Astrocyte (in vitro differentiated cells and primary cell): Measurements from ENCODE around the gene FBXW8. TPM values are rescaled to one million over a fixed set of nuclear protein-coding genes. Genes with fewer than 3 reads are reported as not detected.

Source experiments
- DNase-seq: peaks from one replicate; pipeline ENCODE4 v3.0.0-alpha.2; 2010; ENCODE audit warnings: low read depth
- FAIRE-seq: peaks from 2 replicates; lab custom pipeline; 2011; peaks lifted over from hg19 to GRCh38; lab: Jason Lieb, UNC
- H2AFZ ChIP-seq: 2 replicates; pipeline ENCODE4 v1.6.0; 2012; ENCODE audit warnings: low read depth, low read length, inconsistent platforms
- H3K27ac ChIP-seq: 2 replicates; pipeline ENCODE4 v1.5.1; 2011; ENCODE audit warnings: low read depth, low read length, inconsistent platforms
- H3K27me3 ChIP-seq: 2 replicates; pipeline ENCODE4 v1.6.0; 2011; ENCODE audit warnings: low read length, inconsistent platforms; ENCODE audit not compliant: insufficient read depth
- H3K36me3 ChIP-seq: 2 replicates; pipeline ENCODE4 v1.5.1; 2011; ENCODE audit warnings: low read length, inconsistent platforms; ENCODE audit not compliant: insufficient read depth
- H3K4me1 ChIP-seq: 2 replicates; pipeline ENCODE4 v1.5.1; 2011; ENCODE audit warnings: low read length, inconsistent platforms; ENCODE audit not compliant: insufficient read depth
- H3K4me2 ChIP-seq: 2 replicates; pipeline ENCODE4 v1.6.0; 2012; ENCODE audit warnings: low read length, inconsistent platforms
- H3K4me3 ChIP-seq: 2 replicates; pipeline ENCODE4 v1.5.1; 2011; ENCODE audit warnings: low read depth, mild to moderate bottlenecking, low read length, inconsistent platforms; ENCODE audit not compliant: insufficient read depth
- H3K79me2 ChIP-seq: 2 replicates; pipeline ENCODE4 v1.6.0; 2012; ENCODE audit warnings: mild to moderate bottlenecking, low read length, inconsistent platforms; ENCODE audit not compliant: insufficient read depth
- H3K9ac ChIP-seq: 2 replicates; pipeline ENCODE4 v1.6.0; 2012; ENCODE audit warnings: mild to moderate bottlenecking, low read length, inconsistent platforms
- H3K9me3 ChIP-seq: 2 replicates; pipeline ENCODE4 v1.5.1; 2012; ENCODE audit warnings: low read depth, mild to moderate bottlenecking, low read length, inconsistent platforms; ENCODE audit not compliant: insufficient read depth
- H4K20me1 ChIP-seq: 2 replicates; pipeline ENCODE4 v1.6.0; 2012; ENCODE audit warnings: low read length, inconsistent platforms; ENCODE audit not compliant: insufficient read depth
- H3K27ac Mint-ChIP-seq: one replicate; pipeline ENCODE4 v1.8.0; 2021; ENCODE audit warnings: mild to moderate bottlenecking, mixed read lengths; ENCODE audit not compliant: unreplicated experiment
- H3K27me3 Mint-ChIP-seq: one replicate; pipeline ENCODE4 v1.8.0; 2021; ENCODE audit warnings: low read depth, mixed read lengths; ENCODE audit not compliant: unreplicated experiment
- H3K36me3 Mint-ChIP-seq: one replicate; pipeline ENCODE4 v1.8.0; 2021; ENCODE audit warnings: low read depth, mixed read lengths; ENCODE audit not compliant: unreplicated experiment
- H3K4me1 Mint-ChIP-seq: one replicate; pipeline ENCODE4 v1.8.0; 2021; ENCODE audit warnings: low read depth, mixed read lengths; ENCODE audit not compliant: unreplicated experiment
- H3K4me3 Mint-ChIP-seq: one replicate; pipeline ENCODE4 v1.8.0; 2021; ENCODE audit warnings: mild to moderate bottlenecking, moderate library complexity, mixed read lengths; ENCODE audit not compliant: unreplicated experiment
- H3K9me3 Mint-ChIP-seq: one replicate; pipeline ENCODE4 v1.8.0; 2021; ENCODE audit warnings: mild to moderate bottlenecking, mixed read lengths; ENCODE audit not compliant: unreplicated experiment
- CTCF ChIP-seq: IDR thresholded peaks from 2 replicates; pipeline ENCODE4 v1.5.1; 2011; ENCODE audit warnings: low read depth, mild to moderate bottlenecking, inconsistent platforms, low read length, moderate library complexity; ENCODE audit not compliant: insufficient read depth
- EZH2 ChIP-seq: IDR thresholded peaks from 2 replicates; pipeline ENCODE4 v1.6.1; 2012; ENCODE audit warnings: mild to moderate bottlenecking, low read length, inconsistent platforms; ENCODE audit not compliant: insufficient read depth
- total RNA-seq: library from RNA; stranded (reverse); gene quantifications from 2 replicates; pipeline ENCODE4 v1.2.1, GENCODE V29; 2021

The FBXW8 gene
- total RNA-seq, 1 donor from 2014 or later, result 26.4 TPM

- H4K20me1 ChIP-seq, result no peaks in the 10 kb centered on the region
- no peak for FAIRE-seq
Observed at GRCh38 chr12:117046425-117046824, 135.7 kb downstream of the FBXW8 start.

GRCh38 chr12:117046861-117047530 lies 136.2 kb downstream of the FBXW8 start:
- H2AFZ ChIP-seq, result no peak overlapping the region
- TF ChIP-seq CTCF (no peak), EZH2 (no peak)
- no peaks in the 10 kb centered on the region for H3K9me3 ChIP-seq
- Mint-ChIP-seq H3K4me1 (peaks cover 14% of the 10 kb centered on the region), H3K4me3 (no peak overlapping the region), H3K27ac (no peak overlapping the region), H3K27me3 (peaks cover 19% of the 10 kb centered on the region), H3K36me3 (no peaks in the 10 kb centered on the region), H3K9me3 (no peaks in the 10 kb centered on the region)
- peaks cover 3% of the 10 kb centered on the region for H3K4me1 ChIP-seq
- DNase-seq (no peak), FAIRE-seq (no peak)
- H3K4me2 ChIP-seq, result no peak overlapping the region
- H3K79me2 ChIP-seq, result no peaks in the 10 kb centered on the region
- H3K36me3 ChIP-seq, result no peaks in the 10 kb centered on the region
- H3K4me3 ChIP-seq, result no peak overlapping the region
- peaks cover 7% of the 10 kb centered on the region for H3K27me3 ChIP-seq
- H3K27ac ChIP-seq, result no peak overlapping the region
- H3K9ac ChIP-seq, result no peak overlapping the region
- no peaks in the 10 kb centered on the region for H4K20me1 ChIP-seq

More at GRCh38 chr12:117046425-117046824, 135.7 kb downstream of the FBXW8 start:
- H3K4me3 ChIP-seq, result no peak overlapping the region
- Mint-ChIP-seq H3K27me3 (peaks cover 17% of the 10 kb centered on the region), H3K9me3 (no peaks in the 10 kb centered on the region), H3K27ac (no peak overlapping the region), H3K36me3 (no peaks in the 10 kb centered on the region), H3K4me3 (no peak overlapping the region), H3K4me1 (peaks cover 14% of the 10 kb centered on the region)
- H3K9me3 ChIP-seq, result no peaks in the 10 kb centered on the region
- no peak overlapping the region for H2AFZ ChIP-seq
- no peaks in the 10 kb centered on the region for H3K36me3 ChIP-seq
- TF ChIP-seq EZH2 (no peak), CTCF (no peak)
- H3K9ac ChIP-seq, result no peak overlapping the region
- DNase-seq, result no peak
- H3K27ac ChIP-seq, result no peak overlapping the region
- peaks cover 4% of the 10 kb centered on the region for H3K27me3 ChIP-seq
- H3K4me2 ChIP-seq, result no peak overlapping the region
- no peaks in the 10 kb centered on the region for H3K79me2 ChIP-seq
- H3K4me1 ChIP-seq, result peaks cover 3% of the 10 kb centered on the region
